Activated naive CD8-positive, alpha-beta T cell (primary cell): Measurements from ENCODE around the gene FBXO41.

Source experiments
- H3K27ac Mint-ChIP-seq: one replicate; pipeline ENCODE4 v1.8.0; 2021; ENCODE audit warnings: mixed read lengths
- H3K27me3 Mint-ChIP-seq: one replicate; pipeline ENCODE4 v1.8.0; 2021; ENCODE audit warnings: mixed read lengths
- H3K36me3 Mint-ChIP-seq: one replicate; pipeline ENCODE4 v1.8.0; 2021; ENCODE audit warnings: mixed read lengths
- H3K4me1 Mint-ChIP-seq: one replicate; pipeline ENCODE4 v1.8.0; 2021; ENCODE audit warnings: low read depth, mixed read lengths
- H3K4me3 Mint-ChIP-seq: one replicate; pipeline ENCODE4 v1.8.0; 2021; ENCODE audit warnings: mild to moderate bottlenecking, mixed read lengths
- H3K9me3 Mint-ChIP-seq: one replicate; pipeline ENCODE4 v1.8.0; 2021; ENCODE audit warnings: low read depth, mixed read lengths

The FBXO41 gene

DNA sequence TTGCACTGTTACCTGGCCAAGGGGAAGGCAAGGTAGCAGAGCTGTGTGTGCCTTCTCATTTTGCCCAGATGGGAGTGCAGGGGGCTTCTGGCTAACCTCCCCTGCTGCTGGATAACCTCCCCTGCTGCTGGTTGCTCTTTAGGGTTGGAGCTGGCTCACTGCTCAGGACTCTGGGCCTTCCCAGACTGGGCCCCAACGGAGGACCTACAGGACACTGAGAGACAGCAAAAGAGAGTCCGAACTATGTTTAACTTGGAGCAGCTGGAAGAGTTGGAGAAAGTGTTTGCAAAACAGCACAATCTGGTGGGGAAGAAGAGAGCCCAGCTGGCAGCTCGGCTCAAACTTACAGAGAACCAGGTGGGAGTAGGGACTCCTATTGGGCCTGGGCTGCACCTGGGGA is 76.0 kb downstream of the FBXO41 start:
- Mint-ChIP-seq H3K4me3 (no peak overlapping the region), H3K4me1 (peaks cover 9% of the 10 kb centered on the region), H3K27me3 (peaks cover 13% of the 10 kb centered on the region), H3K27ac (no peak overlapping the region), H3K9me3 (no peaks in the 10 kb centered on the region), H3K36me3 (no peaks in the 10 kb centered on the region)

DNA sequence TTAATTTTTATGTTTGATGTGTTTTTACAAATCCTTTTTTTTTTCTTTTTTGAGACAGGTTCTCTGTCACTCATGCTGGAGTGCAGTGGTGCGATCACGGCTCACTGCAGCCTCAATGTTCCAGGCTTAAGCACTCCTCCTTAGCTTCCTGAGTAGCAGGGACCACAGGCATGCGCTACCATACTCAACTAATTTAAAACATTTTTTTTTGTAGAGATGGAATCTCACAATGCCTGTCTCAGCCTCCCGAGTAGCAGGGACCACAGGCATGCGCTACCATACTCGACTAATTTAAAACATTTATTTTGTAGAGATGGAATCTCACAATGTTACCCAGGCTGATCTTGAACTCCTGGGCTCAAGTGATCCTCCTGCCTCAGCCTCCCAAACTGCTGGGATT is 78.7 kb downstream of the FBXO41 start:
- Mint-ChIP-seq H3K27me3 (peaks cover 19% of the 10 kb centered on the region), H3K36me3 (no peaks in the 10 kb centered on the region), H3K27ac (no peak overlapping the region), H3K9me3 (no peaks in the 10 kb centered on the region), H3K4me1 (peaks cover 3% of the 10 kb centered on the region), H3K4me3 (no peak overlapping the region)
